Stimulated activated naive CD8-positive, alpha-beta T cell treated with anti-CD3 and anti-CD28 coated beads, Interleukin-15, amount 100 ng/mL, for 72 hours (primary cell): ENCODE measurements around the gene IPO5.
"Not testable (repeated sequence)": the region's sequence is repeated elsewhere in the genome, so short reads cannot be mapped to it uniquely, and the experiment has no call there.

ENCODE experiments used
- ATAC-seq: fragments of 150-1000 bp; cut with Tn5 transposase; 2 replicates; pipeline ENCODE4 v1.10.0; 2021; ENCODE audit warnings: mild to moderate bottlenecking, moderate library complexity
- DNase-seq, 2 donors: peaks; one replicate each; pipeline ENCODE4 v3.0.0; 2021 to 2022
- H3K27ac Mint-ChIP-seq, 2 donors: one replicate each; pipeline ENCODE4 v1.8.0; 2022; ENCODE audit warnings: mild to moderate bottlenecking in 2 of 2, mixed read lengths in 2 of 2, moderate library complexity in 2 of 2
- H3K27me3 Mint-ChIP-seq: one replicate; pipeline ENCODE4 v1.8.0; 2022; ENCODE audit warnings: mixed read lengths
- H3K4me1 Mint-ChIP-seq: one replicate; pipeline ENCODE4 v1.8.0; 2022; ENCODE audit warnings: mild to moderate bottlenecking, mixed read lengths
- H3K4me3 Mint-ChIP-seq, 2 donors: one replicate each; pipeline ENCODE4 v1.8.0; 2022; ENCODE audit warnings: mild to moderate bottlenecking in 2 of 2, mixed read lengths in 2 of 2, moderate library complexity in 1 of 2
- H3K9me3 Mint-ChIP-seq, 2 donors: one replicate each; pipeline ENCODE4 v1.8.0; 2022; ENCODE audit warnings: mixed read lengths in 2 of 2

The IPO5 gene

DNA sequence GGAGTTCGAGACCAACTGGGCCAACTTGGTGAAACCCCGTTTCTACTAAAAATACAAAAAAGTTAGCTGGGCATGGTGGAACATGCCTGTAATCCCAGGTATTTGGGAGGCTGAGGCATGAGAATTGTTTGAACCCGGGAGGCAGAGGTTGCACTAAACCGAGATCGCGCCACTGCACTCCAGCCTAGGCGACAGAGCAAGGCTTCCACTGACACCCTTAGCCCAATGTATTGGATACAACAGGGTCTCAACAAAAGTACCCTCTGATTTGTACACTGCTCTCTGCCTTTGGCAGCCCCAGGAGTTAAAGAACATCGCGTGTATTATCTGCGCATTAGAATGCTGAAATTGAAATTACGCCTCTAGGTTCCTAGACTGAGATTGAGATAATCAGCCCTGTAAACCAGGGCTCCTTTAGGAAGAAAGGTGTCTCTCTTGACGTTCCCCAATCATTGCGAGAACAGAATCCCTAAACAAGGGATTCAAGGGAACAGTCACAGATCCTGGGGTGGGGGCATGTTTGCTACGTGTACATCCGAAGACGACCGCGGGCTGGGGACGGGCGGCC, 21.9 kb downstream of the IPO5 start:
- Mint-ChIP-seq H3K27ac (peak overlapping the region; percentile 98 to 99), H3K9me3 (no peaks in the 10 kb centered on the region), H3K27me3 (no peaks in the 10 kb centered on the region), H3K4me1 (peaks cover 11% of the 10 kb centered on the region), H3K4me3 (peak overlapping the region; percentile 90)
- DNase-seq (no peak), ATAC-seq (peak; percentile 6)

DNA sequence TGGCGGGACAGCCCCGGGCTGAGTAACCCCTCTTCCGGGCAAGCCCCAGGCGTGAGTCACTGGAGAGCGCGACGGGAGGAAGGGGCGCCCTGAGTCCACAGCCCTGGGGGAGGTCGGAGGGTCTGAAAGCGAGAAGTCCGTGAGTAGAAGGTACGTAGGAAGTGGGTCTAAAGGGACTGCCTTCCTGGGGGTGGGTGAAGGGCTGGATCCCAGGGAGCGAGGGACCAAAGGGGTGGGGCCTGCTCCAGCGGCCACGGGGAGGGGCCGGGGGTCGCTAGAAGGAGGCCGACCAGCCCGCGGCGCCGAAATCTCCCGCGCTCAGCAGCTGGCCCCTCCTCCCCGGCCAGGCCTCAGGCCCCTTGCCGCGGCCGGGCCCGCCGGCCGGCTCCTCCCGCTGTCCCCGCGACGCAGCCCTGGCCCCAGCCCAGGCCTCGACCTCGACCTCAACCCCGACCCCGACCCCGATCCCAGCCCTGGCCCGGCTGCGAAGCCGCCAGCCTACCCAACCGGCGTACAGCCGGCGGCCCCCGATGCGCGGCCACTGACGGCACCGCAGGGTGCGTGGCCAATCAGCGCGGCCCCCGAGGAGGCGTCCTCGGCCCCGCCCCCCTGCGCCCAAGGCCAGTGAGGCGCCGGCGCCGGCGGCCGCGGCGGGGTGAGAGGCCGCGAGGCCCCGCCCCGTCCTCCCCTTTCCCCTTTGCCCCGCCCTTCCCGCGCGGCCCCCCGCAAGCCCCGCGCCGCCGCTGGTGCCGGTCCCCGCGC, 22.6 kb downstream of the IPO5 start:
- Mint-ChIP-seq H3K4me3 (peak overlapping the region; percentile 90 to 91), H3K27me3 (no peaks in the 10 kb centered on the region), H3K9me3 (no peaks in the 10 kb centered on the region), H3K27ac (peak overlapping the region; percentile 98 to 99), H3K4me1 (peaks cover 14% of the 10 kb centered on the region)
- ATAC-seq (peak; percentile 92), DNase-seq (peak; percentile 91)

DNA sequence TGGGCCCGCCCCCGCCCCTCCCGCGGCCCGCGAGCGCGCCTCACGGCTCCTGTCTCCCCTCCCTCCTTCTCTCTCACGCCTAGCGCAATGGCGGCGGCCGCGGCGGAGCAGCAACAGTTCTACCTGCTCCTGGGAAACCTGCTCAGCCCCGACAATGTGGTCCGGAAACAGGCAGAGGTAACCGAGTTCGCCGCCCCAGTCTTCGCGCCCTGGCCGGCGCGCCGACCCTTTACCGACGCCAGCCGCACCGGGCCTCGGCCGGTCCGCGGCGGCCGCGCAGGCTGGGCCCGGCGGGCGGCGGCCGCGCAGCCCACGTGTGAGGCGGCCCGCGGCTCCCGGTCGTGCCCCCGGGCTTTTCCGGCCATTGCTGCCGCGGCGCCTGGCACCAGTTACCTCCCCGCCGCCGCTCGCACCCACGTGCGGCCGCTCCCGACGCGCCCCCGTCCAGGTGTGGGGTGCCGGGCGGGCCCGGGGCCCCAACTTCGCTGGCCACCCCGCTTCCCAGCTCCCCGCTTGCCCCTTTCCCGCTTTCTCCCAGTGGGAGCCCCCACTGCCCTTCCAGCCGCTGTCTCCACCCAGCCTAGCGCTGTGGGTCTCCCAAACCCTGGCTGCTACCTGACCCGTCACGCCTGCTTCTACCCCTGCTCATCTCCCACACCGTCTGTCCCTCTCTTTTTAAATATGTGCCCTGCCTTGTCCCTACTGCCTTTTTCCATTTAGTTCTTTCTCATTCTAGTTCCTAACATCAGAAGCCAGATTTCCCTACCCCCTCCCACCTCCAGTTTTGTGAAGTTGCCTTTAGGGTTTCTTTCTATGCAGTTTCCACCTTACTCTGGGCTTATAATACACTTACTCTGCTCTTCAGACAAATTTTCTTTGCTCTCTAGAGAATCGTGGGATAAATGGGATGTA, 23.4 kb downstream of the IPO5 start:
- Mint-ChIP-seq H3K27me3 (no peaks in the 10 kb centered on the region), H3K9me3 (no peaks in the 10 kb centered on the region), H3K4me1 (peaks cover 20% of the 10 kb centered on the region), H3K27ac (peak overlapping the region; percentile 94 to 98), H3K4me3 (peak overlapping the region; percentile 89 to 93)
- DNase-seq, result no peak
- peak; percentile 58 for ATAC-seq

DNA sequence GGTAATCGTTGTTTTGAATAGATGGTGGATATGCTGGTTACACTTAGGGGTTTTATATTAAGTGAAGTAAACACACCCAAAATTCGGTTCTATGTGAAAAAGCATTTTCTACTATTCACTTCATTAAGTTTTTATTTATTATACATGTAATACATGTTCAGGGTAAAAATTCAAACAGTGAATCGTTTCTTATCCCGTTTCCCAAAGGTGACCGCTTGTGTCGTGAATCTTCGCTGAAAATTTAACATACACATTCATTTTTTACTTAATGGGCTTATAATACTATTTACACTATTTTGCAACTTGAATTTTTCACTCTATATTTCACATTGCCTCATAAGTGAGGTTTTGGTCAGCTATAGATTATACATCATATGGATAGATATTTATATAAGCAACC, 24.5 kb downstream of the IPO5 start:
- Mint-ChIP-seq H3K27ac (no peak overlapping the region), H3K4me3 (peak overlapping the region; percentile 37 to 93), H3K9me3 (no peaks in the 10 kb centered on the region), H3K27me3 (no peaks in the 10 kb centered on the region), H3K4me1 (peaks cover 20% of the 10 kb centered on the region)
- ATAC-seq (no peak), DNase-seq (no peak)

DNA sequence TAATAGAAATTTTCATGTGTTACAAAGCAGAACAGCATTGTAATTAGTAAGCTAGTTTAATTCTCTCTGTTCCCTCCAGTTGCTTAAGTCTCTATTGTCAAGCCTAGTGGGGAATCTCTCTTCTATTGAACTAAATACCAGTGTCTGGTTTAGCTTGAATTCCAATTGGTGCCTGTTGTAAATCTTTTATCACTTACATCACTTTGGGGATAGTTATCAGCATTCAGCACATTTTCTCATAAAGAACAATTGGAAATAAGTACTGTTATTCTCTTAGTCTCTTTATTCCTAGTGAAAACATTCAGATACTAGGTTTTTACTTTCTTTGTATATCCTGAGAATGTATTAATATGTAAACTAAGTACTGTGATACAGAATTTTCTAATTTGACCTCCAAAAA, 25.2 kb downstream of the IPO5 start:
- H3K4me1 Mint-ChIP-seq, result peaks cover 20% of the 10 kb centered on the region
- no peak for DNase-seq

DNA sequence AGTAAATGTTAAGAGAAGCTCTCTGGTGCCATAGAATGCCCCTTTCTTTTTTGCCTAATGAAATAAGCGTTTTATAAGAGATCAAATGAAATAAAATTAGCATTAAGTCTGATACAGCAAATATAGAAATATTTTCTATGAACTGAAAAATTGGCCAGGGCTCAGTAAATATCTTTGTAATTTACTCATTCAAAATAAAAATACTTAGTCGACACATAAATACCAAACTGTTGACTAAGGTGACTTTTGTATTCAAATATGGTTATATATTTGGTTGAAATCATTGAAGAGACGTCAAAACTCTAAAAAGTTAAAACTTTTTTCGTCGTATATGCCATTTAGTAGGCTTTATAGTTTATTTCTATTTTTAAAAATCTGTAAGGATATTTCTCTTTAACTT, 25.6 kb downstream of the IPO5 start:
- Mint-ChIP-seq H3K27me3 (no peaks in the 10 kb centered on the region), H3K4me1 (peaks cover 20% of the 10 kb centered on the region), H3K27ac (no peak overlapping the region), H3K4me3 (peak overlapping the region in 1 of 2 donors; percentile 93), H3K9me3 (no peaks in the 10 kb centered on the region)
- ATAC-seq, result no peak
- no peak for DNase-seq

More for the DNA sequence above, 25.2 kb downstream of the IPO5 start:
- no peak for ATAC-seq
- H3K9me3 Mint-ChIP-seq, result no peaks in the 10 kb centered on the region
- H3K27me3 Mint-ChIP-seq, result no peaks in the 10 kb centered on the region
- no peak overlapping the region for H3K27ac Mint-ChIP-seq
- peak overlapping the region; percentile 37 to 93 for H3K4me3 Mint-ChIP-seq

DNA sequence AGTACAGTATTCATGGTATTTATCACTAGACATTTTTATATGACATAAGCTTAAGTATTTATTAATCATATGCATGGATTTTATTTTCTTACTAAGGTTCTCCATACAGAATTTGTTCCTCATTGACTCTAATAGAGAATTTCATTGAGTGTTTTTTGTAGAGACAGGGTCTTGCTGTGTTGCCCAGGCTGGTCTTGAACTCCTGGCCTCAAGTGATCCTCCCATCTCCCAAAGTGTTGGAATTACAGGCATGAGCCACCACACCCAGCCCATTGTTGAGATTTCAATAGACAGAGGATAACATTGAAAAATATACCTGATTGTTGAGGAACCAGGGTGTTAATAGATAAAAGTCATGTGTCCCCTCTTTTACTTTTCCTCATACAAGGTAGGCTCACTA, 26.1 kb downstream of the IPO5 start:
- ATAC-seq (no peak), DNase-seq (no peak)
- H3K27me3 Mint-ChIP-seq, result no peaks in the 10 kb centered on the region
- no peak overlapping the region for H3K4me3 Mint-ChIP-seq
- peaks cover 20% of the 10 kb centered on the region for H3K4me1 Mint-ChIP-seq
- H3K27ac Mint-ChIP-seq, result peak overlapping the region in 1 of 2 donors; percentile 59
- no peaks in the 10 kb centered on the region for H3K9me3 Mint-ChIP-seq

DNA sequence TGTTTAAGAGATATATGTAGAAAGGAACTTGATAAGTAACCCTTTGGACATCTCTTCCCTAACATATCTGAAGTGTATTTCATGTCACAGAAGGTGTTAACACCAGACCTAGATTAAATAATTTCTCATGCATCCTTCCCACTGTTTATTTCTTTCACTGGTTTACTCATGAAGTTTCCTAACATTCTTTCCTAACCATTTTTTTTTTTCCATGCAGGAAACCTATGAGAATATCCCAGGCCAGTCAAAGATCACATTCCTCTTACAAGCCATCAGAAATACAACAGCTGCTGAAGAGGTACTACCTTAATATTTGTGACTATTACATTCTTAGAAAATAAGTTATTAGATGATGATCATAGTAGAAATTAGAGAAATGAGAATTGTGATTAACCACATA, 28.8 kb downstream of the IPO5 start:
- peaks cover 20% of the 10 kb centered on the region for H3K4me1 Mint-ChIP-seq
- peak overlapping the region in 1 of 2 donors; percentile 38 for H3K27ac Mint-ChIP-seq
- H3K27me3 Mint-ChIP-seq, result no peaks in the 10 kb centered on the region
- no peak overlapping the region for H3K4me3 Mint-ChIP-seq
- no peak for ATAC-seq
- H3K9me3 Mint-ChIP-seq, result no peaks in the 10 kb centered on the region
- DNase-seq, result no peak

DNA sequence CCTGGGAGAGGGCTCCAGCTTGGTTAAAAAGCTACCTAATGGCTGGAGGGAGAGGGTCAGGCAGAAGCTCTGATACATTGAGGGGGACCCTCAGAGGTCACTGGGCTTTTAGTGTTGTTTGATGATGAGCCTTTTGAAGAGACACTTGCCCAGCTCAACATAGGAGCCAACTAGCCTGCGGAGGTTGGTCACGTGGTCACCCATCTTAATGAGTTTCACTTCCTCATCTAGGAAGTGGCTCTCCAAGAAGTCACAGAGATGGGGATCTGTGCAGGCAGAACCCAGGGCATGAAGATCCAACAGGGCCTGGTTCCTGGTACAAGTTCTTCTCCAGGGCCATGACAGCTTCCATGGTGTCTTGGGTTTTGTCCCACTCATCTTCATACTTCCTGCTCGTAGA, 33.4 kb downstream of the IPO5 start:
- H3K9me3 Mint-ChIP-seq, result no peaks in the 10 kb centered on the region
- H3K4me1 Mint-ChIP-seq, result no peaks in the 10 kb centered on the region
- H3K4me3 Mint-ChIP-seq, result no peak overlapping the region
- H3K27ac Mint-ChIP-seq, result no peak overlapping the region
- ATAC-seq (no peak), DNase-seq (no peak)
- no peaks in the 10 kb centered on the region for H3K27me3 Mint-ChIP-seq

DNA sequence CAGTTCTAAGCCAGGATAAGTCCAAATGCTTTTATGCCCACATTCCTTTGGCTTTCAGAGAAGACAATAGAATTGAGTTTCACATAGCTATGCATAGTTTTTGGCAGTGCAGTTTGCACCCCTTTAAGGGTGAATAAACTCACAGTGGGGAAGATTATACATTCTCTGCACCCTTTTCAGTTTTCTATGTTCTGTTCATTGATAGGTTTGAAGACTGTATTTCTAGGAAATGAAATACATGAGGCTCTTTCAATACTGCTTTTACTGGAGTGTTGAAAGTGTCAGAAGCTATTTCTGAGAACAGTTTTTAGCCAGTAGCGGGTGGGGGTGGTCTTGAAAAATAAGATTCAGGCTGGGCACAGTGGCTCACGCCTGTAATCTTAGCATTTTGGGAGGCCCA, 46.2 kb downstream of the IPO5 start:
- DNase-seq (no peak), ATAC-seq (no peak)
- Mint-ChIP-seq H3K27ac (no peak overlapping the region), H3K4me1 (no peaks in the 10 kb centered on the region), H3K9me3 (no peaks in the 10 kb centered on the region), H3K27me3 (no peaks in the 10 kb centered on the region), H3K4me3 (no peak overlapping the region)

DNA sequence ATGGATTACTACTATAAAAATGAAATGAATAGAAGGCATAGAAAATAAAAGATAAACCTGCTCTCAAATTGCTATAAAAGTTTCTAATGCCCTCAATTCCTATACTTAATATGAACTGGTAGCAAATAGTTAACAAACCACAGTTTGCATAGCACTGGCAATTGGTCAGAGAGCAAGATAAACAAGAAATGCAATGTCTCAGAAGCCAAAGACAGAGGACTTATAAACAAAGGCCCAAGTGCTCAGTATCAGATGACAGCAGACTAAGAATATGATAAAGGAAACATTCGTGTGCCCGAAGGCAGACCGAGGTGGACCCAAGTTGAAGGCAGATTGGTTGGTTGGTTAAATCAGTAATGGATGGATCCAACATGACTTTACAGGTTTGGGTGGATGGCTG, 50.6 kb downstream of the IPO5 start:
- peak overlapping the region in 1 of 2 donors; percentile 75 for H3K27ac Mint-ChIP-seq
- no peaks in the 10 kb centered on the region for H3K4me1 Mint-ChIP-seq
- H3K4me3 Mint-ChIP-seq, result no peak overlapping the region
- no peaks in the 10 kb centered on the region for H3K9me3 Mint-ChIP-seq
- no peak for DNase-seq
- no peaks in the 10 kb centered on the region for H3K27me3 Mint-ChIP-seq
- no peak for ATAC-seq

DNA sequence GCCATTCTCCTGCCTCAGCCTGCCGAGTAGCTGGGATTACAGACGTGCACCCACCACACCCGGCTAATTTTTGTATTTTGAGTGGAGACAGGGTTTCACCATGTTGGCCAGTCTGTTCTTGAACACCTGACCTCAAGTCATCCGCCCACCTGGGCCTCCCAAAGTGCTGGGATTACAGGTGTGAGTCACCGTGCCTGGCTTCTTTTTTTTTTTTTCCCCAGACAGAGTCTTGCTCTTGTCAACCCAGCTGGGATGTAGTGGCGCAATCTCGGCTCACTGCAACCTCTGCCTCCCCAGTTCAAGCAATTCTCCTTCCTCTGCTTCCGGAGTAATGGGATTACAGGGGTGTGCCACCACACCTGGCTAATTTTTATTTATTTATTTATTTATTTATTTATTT, 51.5 kb downstream of the IPO5 start:
- not testable (repeated sequence) for H3K4me1 Mint-ChIP-seq, H3K9me3 Mint-ChIP-seq, H3K27me3 Mint-ChIP-seq, H3K27ac Mint-ChIP-seq, H3K4me3 Mint-ChIP-seq, ATAC-seq, DNase-seq

DNA sequence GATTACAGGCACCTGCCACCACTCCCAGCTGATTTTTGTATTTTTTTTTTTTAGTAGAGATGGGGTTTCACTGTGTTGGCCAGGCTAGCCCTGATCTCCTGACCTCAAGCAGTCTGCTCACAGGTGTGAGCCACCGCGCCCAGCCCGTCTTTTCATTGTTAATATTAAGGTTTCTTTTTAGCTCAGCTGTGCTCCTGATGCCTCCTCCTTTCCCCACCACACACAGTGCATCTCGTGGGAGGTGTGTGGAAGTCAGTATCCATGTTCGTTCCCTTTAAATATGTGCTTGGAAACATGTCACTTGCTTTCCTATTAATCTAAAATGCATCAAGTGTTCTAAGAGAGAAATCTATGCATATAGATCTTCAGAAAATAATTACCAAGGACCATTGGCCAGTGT, 53.5 kb downstream of the IPO5 start:
- ATAC-seq, result no peak
- H3K9me3 Mint-ChIP-seq, result no peaks in the 10 kb centered on the region
- no peak overlapping the region for H3K27ac Mint-ChIP-seq
- H3K27me3 Mint-ChIP-seq, result no peaks in the 10 kb centered on the region
- no peak for DNase-seq
- H3K4me3 Mint-ChIP-seq, result no peak overlapping the region
- H3K4me1 Mint-ChIP-seq, result no peaks in the 10 kb centered on the region

DNA sequence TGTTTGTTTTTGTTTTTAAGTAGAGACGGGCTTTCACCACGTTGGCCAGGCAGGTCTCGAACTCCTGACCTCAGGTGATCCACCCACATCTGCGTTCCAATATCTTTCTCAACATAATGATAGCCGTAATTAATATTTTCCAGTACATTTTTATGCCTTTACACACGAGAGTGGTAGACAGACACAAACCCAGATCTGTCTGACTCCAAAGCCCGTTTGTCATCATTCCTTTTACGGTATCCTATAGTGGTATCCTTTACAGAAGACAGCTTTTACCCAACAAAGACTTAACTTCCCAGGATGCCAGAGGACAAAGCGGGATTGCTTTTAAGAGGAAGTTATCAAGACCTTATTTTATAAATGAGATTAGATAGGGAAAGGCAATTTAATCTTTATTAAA, 59.8 kb downstream of the IPO5 start:
- H3K27ac Mint-ChIP-seq, result peak overlapping the region in 1 of 2 donors; percentile 35
- H3K9me3 Mint-ChIP-seq, result no peaks in the 10 kb centered on the region
- H3K4me1 Mint-ChIP-seq, result no peaks in the 10 kb centered on the region
- ATAC-seq (no peak), DNase-seq (no peak)
- no peak overlapping the region for H3K4me3 Mint-ChIP-seq
- no peaks in the 10 kb centered on the region for H3K27me3 Mint-ChIP-seq

DNA sequence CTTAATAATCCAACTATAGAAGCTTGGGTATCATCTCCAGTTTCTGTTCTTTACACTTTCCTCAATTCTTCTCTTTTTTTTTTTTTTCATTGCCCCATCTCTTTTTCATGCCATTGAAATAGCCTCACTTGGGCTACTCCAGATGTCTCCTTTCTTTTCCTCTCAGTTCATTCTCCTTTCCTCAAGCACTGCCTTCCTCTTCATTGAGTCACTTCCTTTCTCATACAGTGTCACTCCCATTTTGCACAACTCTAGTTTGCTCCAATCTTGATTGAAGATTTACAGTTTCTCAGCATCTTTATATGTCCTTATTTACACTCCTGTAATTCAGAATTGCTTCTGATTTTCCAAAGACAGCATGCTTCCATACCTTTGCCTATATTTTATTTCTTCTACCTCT, 61.3 kb downstream of the IPO5 start:
- ATAC-seq (no peak), DNase-seq (no peak)
- no peaks in the 10 kb centered on the region for H3K4me1 Mint-ChIP-seq
- H3K4me3 Mint-ChIP-seq, result no peak overlapping the region
- no peaks in the 10 kb centered on the region for H3K9me3 Mint-ChIP-seq
- no peak overlapping the region for H3K27ac Mint-ChIP-seq
- H3K27me3 Mint-ChIP-seq, result no peaks in the 10 kb centered on the region

DNA sequence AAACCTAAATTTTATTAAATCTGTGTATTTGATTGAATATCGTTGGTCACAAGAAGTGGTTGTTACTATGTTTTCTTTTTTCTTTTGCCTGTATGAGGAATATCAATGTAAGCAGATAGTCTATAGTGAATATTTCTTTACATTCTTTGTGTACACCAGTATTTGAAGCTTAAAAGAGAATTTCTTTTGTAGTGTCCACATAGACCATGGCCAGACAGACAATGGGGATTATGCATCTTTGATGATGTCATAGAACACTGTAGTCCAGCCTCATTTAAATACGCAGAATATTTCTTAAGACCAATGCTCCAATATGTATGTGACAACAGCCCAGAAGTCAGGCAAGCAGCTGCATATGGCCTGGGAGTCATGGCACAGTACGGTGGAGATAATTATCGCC, 64.8 kb downstream of the IPO5 start:
- Mint-ChIP-seq H3K4me1 (no peaks in the 10 kb centered on the region), H3K4me3 (no peak overlapping the region), H3K9me3 (no peaks in the 10 kb centered on the region), H3K27ac (peak overlapping the region in 1 of 2 donors; percentile 19), H3K27me3 (no peaks in the 10 kb centered on the region)
- no peak for ATAC-seq
- no peak for DNase-seq
